Stimulated activated naive B cell treated with anti-CD40 and anti-IgM and Interleukin-4, amounts not matched to agents 10 μg/mL and 1 μg/mL and 100 μg/mL, for 72 hours (primary cell): Measurements from ENCODE around the gene ANKDD1A.

Experiments used
- ATAC-seq, 2 donors: fragments of 150-1000 bp; cut with Tn5 transposase; replicated peaks; 2 replicates each; pipeline ENCODE4 v1.10.0; 2021; ENCODE audit warnings: moderate library complexity in 1 of 2
- DNase-seq: peaks from one replicate; pipeline ENCODE4 v3.0.0; 2021
- H3K27ac Mint-ChIP-seq: one replicate; pipeline ENCODE4 v1.8.0; 2022; ENCODE audit warnings: mild to moderate bottlenecking, mixed read lengths
- H3K27me3 Mint-ChIP-seq, 2 donors: one replicate each; pipeline ENCODE4 v1.8.0; 2022; ENCODE audit warnings: mixed read lengths in 2 of 2
- H3K36me3 Mint-ChIP-seq, 2 donors: one replicate each; pipeline ENCODE4 v1.8.0; 2022; ENCODE audit warnings: mixed read lengths in 2 of 2, mild to moderate bottlenecking in 1 of 2
- H3K4me1 Mint-ChIP-seq, 2 donors: one replicate each; pipeline ENCODE4 v1.8.0; 2022; ENCODE audit warnings: mixed read lengths in 2 of 2, mild to moderate bottlenecking in 1 of 2
- H3K4me3 Mint-ChIP-seq, 2 donors: one replicate each; pipeline ENCODE4 v1.8.0; 2022; ENCODE audit warnings: mild to moderate bottlenecking in 2 of 2, mixed read lengths in 2 of 2, moderate library complexity in 1 of 2
- H3K9me3 Mint-ChIP-seq, 2 donors: one replicate each; pipeline ENCODE4 v1.8.0; 2022; ENCODE audit warnings: mixed read lengths in 2 of 2, mild to moderate bottlenecking in 1 of 2

ANKDD1A gene

GRCh38 chr15:64923546-64923945 lies 11.8 kb downstream of the ANKDD1A start:
- Mint-ChIP-seq H3K36me3 (no peaks in the 10 kb centered on the region), H3K27ac (no peak overlapping the region), H3K4me1 (peaks cover 5 to 10% of the 10 kb centered on the region in 2 donors), H3K4me3 (no peak overlapping the region), H3K9me3 (no peaks in the 10 kb centered on the region), H3K27me3 (no peaks in the 10 kb centered on the region)
- no peak for ATAC-seq
- no peak for DNase-seq

- H3K9me3 Mint-ChIP-seq = no peaks in the 10 kb centered on the region
These were observed 13.9 kb downstream of the ANKDD1A start for GRCh38 chr15:64925335-64926330.

GRCh38 chr15:64926661-64927060 lies 15.0 kb downstream of the ANKDD1A start:
- H3K27ac Mint-ChIP-seq = no peak overlapping the region
- H3K4me3 Mint-ChIP-seq = no peak overlapping the region
- H3K27me3 Mint-ChIP-seq = no peaks in the 10 kb centered on the region
- ATAC-seq (no peak), DNase-seq (no peak)
- H3K4me1 Mint-ChIP-seq = peaks cover 5 to 19% of the 10 kb centered on the region in 2 donors
- peaks cover 2 to 3% of the 10 kb centered on the region in 2 donors for H3K36me3 Mint-ChIP-seq
- no peaks in the 10 kb centered on the region for H3K9me3 Mint-ChIP-seq

More at GRCh38 chr15:64925335-64926330, 13.9 kb downstream of the ANKDD1A start:
- H3K4me3 Mint-ChIP-seq = no peak overlapping the region
- ATAC-seq = no peak
- no peak for DNase-seq
- peak overlapping the region; percentile 16 for H3K27ac Mint-ChIP-seq
- H3K4me1 Mint-ChIP-seq = peaks cover 5 to 19% of the 10 kb centered on the region in 2 donors
- no peaks in the 10 kb centered on the region for H3K27me3 Mint-ChIP-seq
- H3K36me3 Mint-ChIP-seq = peaks cover 0 to 3% of the 10 kb centered on the region in 2 donors

DNA sequence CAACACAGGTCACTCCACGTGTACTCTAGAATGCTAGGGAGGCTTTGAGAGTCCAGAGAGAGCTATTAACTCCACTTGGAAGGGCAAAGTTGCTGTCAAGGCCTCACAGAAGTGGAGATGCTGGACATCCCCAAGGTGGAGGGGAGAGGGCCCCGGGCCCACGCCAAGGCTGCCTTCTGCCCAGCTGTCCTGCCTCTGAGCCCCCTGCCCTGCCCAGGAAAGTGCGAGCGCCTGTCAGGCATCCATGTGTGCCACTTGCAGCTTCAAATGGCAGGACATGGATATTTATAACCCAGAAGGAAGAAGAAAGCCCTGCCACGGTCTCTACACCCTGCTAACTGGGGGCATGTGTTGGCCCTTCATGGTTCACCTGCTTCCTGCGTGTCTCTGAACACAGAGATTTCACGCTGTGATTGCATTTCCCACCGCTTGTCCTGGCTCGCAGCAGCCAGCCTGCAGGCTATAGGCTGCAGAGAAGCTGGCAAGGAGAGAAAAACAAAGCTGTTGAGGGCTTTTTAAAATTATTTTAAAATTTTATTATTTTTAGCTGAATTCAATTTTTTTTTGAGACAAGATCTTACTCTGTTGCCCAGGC lies 17.0 kb downstream of the ANKDD1A start:
- Mint-ChIP-seq H3K4me1 (peaks cover 5 to 19% of the 10 kb centered on the region in 2 donors), H3K27ac (peak overlapping the region; percentile 84), H3K9me3 (no peaks in the 10 kb centered on the region), H3K4me3 (no peak overlapping the region), H3K27me3 (no peaks in the 10 kb centered on the region), H3K36me3 (peaks cover 6 to 9% of the 10 kb centered on the region in 2 donors)
- DNase-seq (no peak), ATAC-seq (peak in 1 of 2 donors; percentile 56)

DNA sequence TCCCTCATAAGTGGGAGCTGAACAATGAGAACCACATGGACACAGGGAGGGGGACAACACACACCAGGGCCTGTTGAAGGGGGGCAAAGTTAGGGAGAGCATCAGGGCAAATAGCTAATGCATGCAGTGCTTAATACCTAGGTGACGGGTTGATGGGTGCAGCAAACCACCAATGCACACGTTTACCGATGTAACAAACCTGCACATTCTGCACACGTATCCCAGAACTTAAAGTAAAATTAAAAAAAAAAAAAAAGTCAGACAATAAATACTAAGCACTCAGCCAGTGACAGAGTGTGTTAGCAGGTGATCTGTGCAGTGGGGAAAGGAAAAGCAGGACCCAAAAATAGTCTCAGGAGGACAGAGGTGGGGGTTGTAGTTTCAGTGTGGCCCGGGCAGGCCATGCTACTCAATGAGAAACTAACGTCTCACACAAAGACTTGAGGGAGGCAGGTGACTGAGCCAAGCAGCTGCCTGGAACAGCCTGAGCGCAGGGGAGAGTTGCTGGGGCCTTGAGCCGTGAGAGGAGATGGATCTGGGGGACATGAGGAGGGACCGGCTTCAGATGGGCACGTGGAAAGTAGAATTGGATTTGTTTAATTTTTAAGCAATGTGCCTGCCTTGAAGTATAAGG lies 18.4 kb downstream of the ANKDD1A start:
- H3K4me3 Mint-ChIP-seq = no peak overlapping the region
- no peak overlapping the region for H3K27ac Mint-ChIP-seq
- H3K27me3 Mint-ChIP-seq = no peaks in the 10 kb centered on the region

GRCh38 chr15:64930778-64931371 lies 19.2 kb downstream of the ANKDD1A start:
- Mint-ChIP-seq H3K36me3 (peaks cover 7 to 13% of the 10 kb centered on the region in 2 donors), H3K27ac (no peak overlapping the region), H3K4me3 (no peak overlapping the region), H3K9me3 (no peaks in the 10 kb centered on the region), H3K4me1 (peaks cover 0 to 17% of the 10 kb centered on the region in 2 donors), H3K27me3 (no peaks in the 10 kb centered on the region)
- DNase-seq (no peak), ATAC-seq (no peak)

More for the DNA sequence above, 18.4 kb downstream of the ANKDD1A start:
- Mint-ChIP-seq H3K9me3 (no peaks in the 10 kb centered on the region), H3K4me1 (peaks cover 5 to 19% of the 10 kb centered on the region in 2 donors), H3K36me3 (peaks cover 7 to 13% of the 10 kb centered on the region in 2 donors)
- ATAC-seq = no peak
- no peak for DNase-seq

DNA sequence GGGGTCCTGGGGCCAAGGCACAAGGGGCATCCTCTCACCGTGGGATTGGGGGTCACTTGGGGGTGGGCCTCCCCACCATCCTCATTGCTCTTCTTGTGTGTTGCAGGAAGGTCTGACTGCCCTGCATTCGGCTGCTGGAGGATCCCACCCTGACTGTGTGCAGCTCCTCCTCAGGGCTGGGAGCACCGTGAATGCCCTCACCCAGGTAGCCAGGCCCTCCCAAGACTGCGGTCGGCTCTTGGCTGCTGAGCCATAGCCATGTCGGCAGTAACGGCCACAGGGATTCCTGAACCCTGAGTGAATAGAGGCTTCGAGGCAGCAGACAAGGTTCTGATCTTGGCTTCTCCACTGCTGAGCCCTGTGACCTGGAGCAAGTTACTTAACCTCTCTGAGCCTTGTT lies 19.7 kb downstream of the ANKDD1A start:
- DNase-seq = no peak
- Mint-ChIP-seq H3K27me3 (no peaks in the 10 kb centered on the region), H3K27ac (no peak overlapping the region), H3K4me1 (peaks cover 0 to 17% of the 10 kb centered on the region in 2 donors), H3K36me3 (peaks cover 7 to 13% of the 10 kb centered on the region in 2 donors), H3K9me3 (no peaks in the 10 kb centered on the region), H3K4me3 (no peak overlapping the region)
- no peak for ATAC-seq

- DNase-seq (no peak), ATAC-seq (no peak)
- H3K27ac Mint-ChIP-seq = no peak overlapping the region
- peaks cover 0 to 5% of the 10 kb centered on the region in 2 donors for H3K4me1 Mint-ChIP-seq
- no peaks in the 10 kb centered on the region for H3K27me3 Mint-ChIP-seq
- H3K36me3 Mint-ChIP-seq = peaks cover 7 to 13% of the 10 kb centered on the region in 2 donors
- no peaks in the 10 kb centered on the region for H3K9me3 Mint-ChIP-seq
- H3K4me3 Mint-ChIP-seq = no peak overlapping the region
These were observed 22.3 kb downstream of the ANKDD1A start for GRCh38 chr15:64934023-64934422.

DNA sequence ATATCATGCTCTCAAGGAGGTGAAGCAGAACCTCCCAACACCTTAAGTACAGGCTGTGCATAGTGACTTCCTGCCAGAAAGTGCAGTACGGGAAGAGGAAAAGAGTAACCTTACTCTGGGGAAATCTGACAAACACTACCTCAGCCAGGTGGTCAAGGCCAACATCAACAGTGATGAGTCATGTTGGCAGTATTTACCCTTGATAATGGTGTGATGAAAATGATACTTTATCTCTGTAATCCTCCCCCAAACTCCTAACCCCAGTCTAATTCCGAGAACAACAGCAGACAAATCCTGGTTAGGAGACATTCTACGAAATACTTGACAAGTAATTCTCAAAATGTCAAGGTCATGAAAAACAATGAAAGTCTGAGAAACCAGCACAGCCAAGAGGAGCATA lies 26.5 kb downstream of the ANKDD1A start:
- no peak overlapping the region for H3K27ac Mint-ChIP-seq
- DNase-seq (no peak), ATAC-seq (no peak)
- no peak overlapping the region for H3K4me3 Mint-ChIP-seq
- H3K36me3 Mint-ChIP-seq = peaks cover 4 to 7% of the 10 kb centered on the region in 2 donors
- H3K27me3 Mint-ChIP-seq = no peaks in the 10 kb centered on the region
- H3K9me3 Mint-ChIP-seq = no peaks in the 10 kb centered on the region
- H3K4me1 Mint-ChIP-seq = no peaks in the 10 kb centered on the region

- DNase-seq = no peak
- no peak overlapping the region for H3K27ac Mint-ChIP-seq
- no peaks in the 10 kb centered on the region for H3K4me1 Mint-ChIP-seq
- H3K36me3 Mint-ChIP-seq = peaks cover 0 to 3% of the 10 kb centered on the region in 2 donors
- H3K4me3 Mint-ChIP-seq = no peak overlapping the region
- no peak for ATAC-seq
- no peaks in the 10 kb centered on the region for H3K9me3 Mint-ChIP-seq
- H3K27me3 Mint-ChIP-seq = no peaks in the 10 kb centered on the region
These were observed 30.7 kb downstream of the ANKDD1A start for GRCh38 chr15:64942356-64942755.

- Mint-ChIP-seq H3K27ac (no peak overlapping the region), H3K27me3 (no peaks in the 10 kb centered on the region), H3K36me3 (peaks cover 0 to 3% of the 10 kb centered on the region in 2 donors), H3K4me1 (no peaks in the 10 kb centered on the region), H3K9me3 (no peaks in the 10 kb centered on the region), H3K4me3 (no peak overlapping the region)
- DNase-seq = no peak
- ATAC-seq = no peak
These were observed 32.0 kb downstream of the ANKDD1A start for GRCh38 chr15:64943512-64944225.

- Mint-ChIP-seq H3K4me3 (no peak overlapping the region), H3K36me3 (peaks cover 0 to 6% of the 10 kb centered on the region in 2 donors), H3K27ac (no peak overlapping the region), H3K27me3 (no peaks in the 10 kb centered on the region), H3K9me3 (no peaks in the 10 kb centered on the region), H3K4me1 (no peaks in the 10 kb centered on the region)
- ATAC-seq (no peak), DNase-seq (no peak)
These were observed 33.3 kb downstream of the ANKDD1A start for GRCh38 chr15:64944961-64945360.

DNA sequence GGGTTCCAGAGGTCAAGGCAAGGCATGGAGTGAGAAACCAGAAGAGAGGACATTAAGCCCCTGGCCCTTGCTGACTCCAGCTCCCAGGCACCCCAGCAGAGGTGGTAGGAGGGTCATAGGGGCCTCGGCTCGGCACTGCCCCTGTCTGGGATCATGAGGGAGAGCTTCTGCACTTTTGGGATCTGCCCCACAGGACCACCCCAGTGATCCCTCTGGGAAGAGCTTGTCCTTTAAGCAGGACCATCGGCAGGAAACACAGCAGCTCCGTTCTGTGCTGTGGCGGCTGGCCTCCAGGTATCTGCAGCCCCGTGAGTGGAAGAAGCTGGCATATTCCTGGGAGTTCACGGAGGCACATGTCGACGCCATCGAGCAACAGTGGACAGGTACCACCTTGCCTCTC lies 35.5 kb downstream of the ANKDD1A start:
- peaks cover 7 to 8% of the 10 kb centered on the region in 2 donors for H3K9me3 Mint-ChIP-seq

More for the DNA sequence above, 35.5 kb downstream of the ANKDD1A start:
- Mint-ChIP-seq H3K27ac (no peak overlapping the region), H3K4me1 (peaks cover 10 to 15% of the 10 kb centered on the region in 2 donors), H3K36me3 (peaks cover 4 to 20% of the 10 kb centered on the region in 2 donors), H3K4me3 (no peak overlapping the region), H3K27me3 (no peaks in the 10 kb centered on the region)
- DNase-seq (no peak), ATAC-seq (no peak)
